Subcutaneous adipose tissue (tissue), 4 donors: ENCODE measurements around the gene ROR1. TPM values are rescaled to one million over a fixed set of nuclear protein-coding genes. Genes with fewer than 3 reads are reported as not detected.

Experiments used
- CTCF ChIP-seq: fragments of 450-650 bp; IDR thresholded peaks from one replicate; pipeline ENCODE4 v1.5.1; 2016; ENCODE audit warnings: low read depth, mild to moderate bottlenecking, control low read depth, antibody characterized with exemption, moderate library complexity
- total RNA-seq, 4 donors: library from RNA; depleted of rRNA; stranded (reverse); fragments of >200 nt; gene quantifications; one replicate each; pipeline ENCODE4 v1.1.0, GENCODE V29; 2016

Gene ROR1
- total RNA-seq, 4 donors from 2014 or later: 5.8 to 10.2 (median 8.6) TPM

- TF ChIP-seq CTCF: no peak
These were observed 232.0 kb downstream of the ROR1 start for GRCh38 chr1:64005801-64006200.

- TF ChIP-seq CTCF: no peak
These were observed 232.6 kb downstream of the ROR1 start for GRCh38 chr1:64006276-64007051.

GRCh38 chr1:64010316-64010715 is 236.5 kb downstream of the ROR1 start:
- no peak for TF ChIP-seq CTCF

GRCh38 chr1:64013395-64013794 is 239.6 kb downstream of the ROR1 start:
- TF ChIP-seq CTCF: no peak

GRCh38 chr1:64019818-64020217 is 246.0 kb downstream of the ROR1 start:
- TF ChIP-seq CTCF: no peak

GRCh38 chr1:64021066-64021465 is 247.2 kb downstream of the ROR1 start:
- no peak for TF ChIP-seq CTCF

GRCh38 chr1:64025051-64025450 is 251.2 kb downstream of the ROR1 start:
- no peak for TF ChIP-seq CTCF
